WTC11 (cell line): Measurements from ENCODE around the gene ACBD6. TPM values are rescaled to one million over a fixed set of nuclear protein-coding genes. Genes with fewer than 3 reads are reported as not detected.
A peak's percentile ranks its signal among the peaks of the same experiment; 100 is the strongest.

ENCODE experiments used
- ATAC-seq: fragments of 200-7000 bp; cut with Tn5 transposase; 2 replicates; pipeline ENCODE4 v1.10.0; 2021; ENCODE audit warnings: mild to moderate bottlenecking, moderate library complexity
- CTCF ChIA-PET: fragments of 300-600 bp; sonication (Branson Sonifier 250); formaldehyde crosslinking; loops from one replicate; lab custom pipeline; 2021; ENCODE audit warnings: antibody characterized with exemption; lab: Charles Lee
- POLR2A ChIA-PET: fragments of 350-600 bp; sonication (Branson Sonifier 250); formaldehyde crosslinking; loops from one replicate; lab custom pipeline; 2021; ENCODE audit warnings: antibody characterized with exemption; lab: Charles Lee
- DNase-seq: peaks from one replicate; pipeline ENCODE4 v3.0.0; 2021; ENCODE audit warnings: low spot score
- H3K27ac Mint-ChIP-seq: 2 replicates; pipeline ENCODE4 v1.8.0; 2021; ENCODE audit warnings: mixed read lengths
- H3K27me3 Mint-ChIP-seq: 2 replicates; pipeline ENCODE4 v1.8.0; 2021; ENCODE audit warnings: low read depth, mild to moderate bottlenecking, moderate library complexity, mixed read lengths
- H3K36me3 Mint-ChIP-seq: 2 replicates; pipeline ENCODE4 v1.8.0; 2021; ENCODE audit warnings: mixed read lengths
- H3K4me1 Mint-ChIP-seq: 2 replicates; pipeline ENCODE4 v1.8.0; 2022; ENCODE audit warnings: mixed read lengths
- H3K4me3 Mint-ChIP-seq: 2 replicates; pipeline ENCODE4 v1.8.0; 2021; ENCODE audit warnings: mild to moderate bottlenecking, moderate library complexity, mixed read lengths
- H3K9me3 Mint-ChIP-seq: 2 replicates; pipeline ENCODE4 v1.8.0; 2021; ENCODE audit warnings: mixed read lengths
- AR ChIP-seq: fragments of 250-450 bp; sonication (Bioruptor Pico); IDR thresholded peaks from 2 replicates; pipeline ENCODE4 v1.9.0; 2021; ENCODE audit warnings: mild to moderate bottlenecking
- ATF1 ChIP-seq: sonication (generic); formaldehyde crosslinking; IDR thresholded peaks from 2 replicates; pipeline ENCODE4 v1.8.1; 2023; ENCODE audit warnings: mild to moderate bottlenecking, moderate library complexity, missing genetic modification reagents
- CREB1 ChIP-seq: sonication (generic); formaldehyde crosslinking; IDR thresholded peaks from 2 replicates; pipeline ENCODE4 v1.8.0; 2023; ENCODE audit warnings: mild to moderate bottlenecking, missing genetic modification reagents
- ELF4 ChIP-seq: sonication (generic); formaldehyde crosslinking; IDR thresholded peaks from 2 replicates; pipeline ENCODE4 v1.8.1; 2022; ENCODE audit warnings: low read depth, mild to moderate bottlenecking, moderate library complexity, missing genetic modification reagents
- GABPB1 ChIP-seq: sonication (generic); formaldehyde crosslinking; IDR thresholded peaks from 2 replicates; pipeline ENCODE4 v1.8.1; 2023; ENCODE audit warnings: mild to moderate bottlenecking, missing genetic modification reagents
- GTF2I ChIP-seq: fragments of 250-450 bp; sonication (Bioruptor Pico); conservative IDR thresholded peaks from 2 replicates; pipeline ENCODE4 v1.4.0; 2021; ENCODE audit warnings: mild to moderate bottlenecking
- IRF2 ChIP-seq: sonication (generic); formaldehyde crosslinking; IDR thresholded peaks from 2 replicates; pipeline ENCODE4 v1.8.0; 2022; ENCODE audit warnings: low read depth, missing genetic modification reagents, borderline replicate concordance
- JAZF1 ChIP-seq: fragments of 250-450 bp; sonication (Bioruptor Pico); IDR thresholded peaks from 2 replicates; pipeline ENCODE4 v1.9.0; 2021; ENCODE audit warnings: moderate library complexity, mild to moderate bottlenecking, inconsistent platforms
- JUN ChIP-seq: sonication (generic); formaldehyde crosslinking; IDR thresholded peaks from 2 replicates; pipeline ENCODE4 v1.8.0; 2023; ENCODE audit warnings: mild to moderate bottlenecking, missing genetic modification reagents
- MLX ChIP-seq: sonication (generic); formaldehyde crosslinking; IDR thresholded peaks from 2 replicates; pipeline ENCODE4 v1.8.1; 2023; ENCODE audit warnings: mild to moderate bottlenecking, missing genetic modification reagents, moderate library complexity
- NFATC4 ChIP-seq: fragments of 250-450 bp; sonication (Bioruptor Pico); IDR thresholded peaks from 2 replicates; pipeline ENCODE4 v1.9.0; 2021; ENCODE audit warnings: mild to moderate bottlenecking
- NFYB ChIP-seq: sonication (generic); formaldehyde crosslinking; conservative IDR thresholded peaks from 2 replicates; pipeline ENCODE4 v1.8.0; 2022; ENCODE audit warnings: low read depth, missing genetic modification reagents
- NR1H2 ChIP-seq: sonication (generic); formaldehyde crosslinking; IDR thresholded peaks from 2 replicates; pipeline ENCODE4 v1.9.0; 2021; ENCODE audit warnings: mild to moderate bottlenecking, moderate library complexity, missing genetic modification reagents
- NR3C1 ChIP-seq: sonication (generic); formaldehyde crosslinking; conservative IDR thresholded peaks from 2 replicates; pipeline ENCODE4 v1.8.1; 2023; ENCODE audit warnings: low read depth, mild to moderate bottlenecking, missing genetic modification reagents
- PREB ChIP-seq: sonication (generic); formaldehyde crosslinking; IDR thresholded peaks from 2 replicates; pipeline ENCODE4 v1.8.1; 2022; ENCODE audit warnings: mild to moderate bottlenecking, missing genetic modification reagents, moderate library complexity, borderline replicate concordance
- SP1 ChIP-seq: sonication (generic); formaldehyde crosslinking; conservative IDR thresholded peaks from 2 replicates; pipeline ENCODE4 v1.8.1; 2022; ENCODE audit warnings: missing genetic modification reagents
- TEAD4 ChIP-seq: sonication (generic); formaldehyde crosslinking; IDR thresholded peaks from 2 replicates; pipeline ENCODE4 v1.8.0; 2022; ENCODE audit warnings: mild to moderate bottlenecking, missing genetic modification reagents
- USF1 ChIP-seq: sonication (generic); formaldehyde crosslinking; IDR thresholded peaks from 2 replicates; pipeline ENCODE4 v1.8.0; 2022; ENCODE audit warnings: mild to moderate bottlenecking, missing genetic modification reagents
- USF2 ChIP-seq: sonication (generic); formaldehyde crosslinking; IDR thresholded peaks from 2 replicates; pipeline ENCODE4 v1.8.1; 2023; ENCODE audit warnings: mild to moderate bottlenecking, missing genetic modification reagents, moderate library complexity
- ZBTB43 ChIP-seq: sonication (generic); formaldehyde crosslinking; IDR thresholded peaks from 2 replicates; pipeline ENCODE4 v1.8.1; 2023; ENCODE audit warnings: mild to moderate bottlenecking, missing genetic modification reagents
- ZNF219 ChIP-seq: sonication (generic); formaldehyde crosslinking; IDR thresholded peaks from 2 replicates; pipeline ENCODE4 v1.8.0; 2023; ENCODE audit warnings: missing genetic modification reagents, mild to moderate bottlenecking, borderline replicate concordance
- ZNF512 ChIP-seq: sonication (generic); formaldehyde crosslinking; IDR thresholded peaks from 2 replicates; pipeline ENCODE4 v1.8.1; 2022; ENCODE audit warnings: missing genetic modification reagents, borderline replicate concordance
- ZNF671 ChIP-seq: fragments of 250-450 bp; sonication (Bioruptor Pico); IDR thresholded peaks from 2 replicates; pipeline ENCODE4 v1.8.0; 2021; ENCODE audit warnings: mild to moderate bottlenecking
- ZSCAN18 ChIP-seq: fragments of 250-450 bp; sonication (Bioruptor Pico); IDR thresholded peaks from 2 replicates; pipeline ENCODE4 v2.1.2; 2022; ENCODE audit warnings: mild to moderate bottlenecking, moderate library complexity
- total RNA-seq: library from RNA; stranded (reverse); gene quantifications from 3 replicates; pipeline ENCODE4 v1.2.3, GENCODE V29; 2021

Gene ACBD6
- total RNA-seq, 1 experiment from 2014 or later = 53.5 TPM

- TF ChIP-seq CREB1 (CRISPR knock-in tag) = peak; percentile 60; the same call in 1 of the 2 replicates
- peak; percentile 99 for TF ChIP-seq USF2 (CRISPR knock-in tag)
- TF ChIP-seq IRF2 (CRISPR knock-in tag) = peak; percentile 72; the same call in 1 of the 2 replicates
- TF ChIP-seq ZNF219 (CRISPR knock-in tag) = peak; percentile 62; the same call in 1 of the 2 replicates
- peak; percentile 92 for TF ChIP-seq SP1 (CRISPR knock-in tag)
- TF ChIP-seq AR (CRISPR knock-in tag) = no peak
- peak; percentile 90 for TF ChIP-seq ELF4 (CRISPR knock-in tag)
- TF ChIP-seq TEAD4 = peak; percentile 56; the same call in 1 of the 2 replicates
- peak; percentile 96 for TF ChIP-seq ATF1
- TF ChIP-seq GTF2I (CRISPR knock-in tag) = no peak
- TF ChIP-seq NR3C1 (CRISPR knock-in tag) = no peak
- no peak for TF ChIP-seq NFATC4
- TF ChIP-seq ZBTB43 (CRISPR knock-in tag) = peak; percentile 99
- TF ChIP-seq USF1 = peak; percentile 98
- no peak for TF ChIP-seq JAZF1
- no peak; the same call in 1 of the 2 replicates for TF ChIP-seq ZNF671 (CRISPR knock-in tag)
- peak; percentile 94 for TF ChIP-seq JUN (CRISPR knock-in tag)
- peak; percentile 46; the same call in 1 of the 2 replicates for TF ChIP-seq NR1H2
- no peak; the same call in none of the 2 replicates for TF ChIP-seq GABPB1 (CRISPR knock-in tag)
- TF ChIP-seq PREB = peak; percentile 73; the same call in 1 of the 2 replicates
These were observed at the start of gene ACBD6 (continued) for GRCh38 chr1:180502361-180503279.

- no peak overlapping the region for H3K4me3 Mint-ChIP-seq
- ChIA-PET POLR2A (no interaction called here), CTCF (no interaction called here)
- ATAC-seq (no peak), DNase-seq (no peak)
- 0 out of 2 replicates have a peak, but pooled peaks cover 4% of the 10 kb centered on the region for H3K4me1 Mint-ChIP-seq
- H3K27ac Mint-ChIP-seq = no peak overlapping the region
- no peaks in the 10 kb centered on the region for H3K27me3 Mint-ChIP-seq
- H3K9me3 Mint-ChIP-seq = no peaks in the 10 kb centered on the region
- H3K36me3 Mint-ChIP-seq = no peaks in the 10 kb centered on the region
- no peak for TF ChIP-seq GABPB1 (CRISPR knock-in tag)
- TF ChIP-seq NFYB (CRISPR knock-in tag) = no peak
- TF ChIP-seq MLX = no peak
- TF ChIP-seq ZNF512 (CRISPR knock-in tag) = no peak
- no peak for TF ChIP-seq ZSCAN18 (CRISPR knock-in tag)
These were observed 49.6 kb upstream of the ACBD6 start for GRCh38 chr1:180551997-180552396.
